Measurements from ENCODE around the gene ACYP2.
"Not testable (repeated sequence)": the region's sequence is repeated elsewhere in the genome, so short reads cannot be mapped to it uniquely, and the experiment has no call there.

Gene ACYP2

GRCh38 chr2:54274781-54275242 is 159.4 kb downstream of the ACYP2 start:
- DNase-seq = no peak

- DNase-seq = no peak
Observed at GRCh38 chr2:54275541-54275940, 160.1 kb downstream of the ACYP2 start.

GRCh38 chr2:54279385-54279784 is 164.0 kb downstream of the ACYP2 start:
- no peak for DNase-seq

GRCh38 chr2:54284826-54285225 is 169.4 kb downstream of the ACYP2 start:
- no peak for DNase-seq

GRCh38 chr2:54285451-54285850 is 170.0 kb downstream of the ACYP2 start:
- no peak for DNase-seq

- no peak for DNase-seq
Observed at GRCh38 chr2:54287532-54287931, 172.1 kb downstream of the ACYP2 start.

- DNase-seq = no peak
Observed at GRCh38 chr2:54289917-54290316, 174.5 kb downstream of the ACYP2 start.

- no peak for DNase-seq
Observed at GRCh38 chr2:54290356-54291025, 175.1 kb downstream of the ACYP2 start.

- DNase-seq = not testable (repeated sequence)
Observed at GRCh38 chr2:54294665-54295064, 179.2 kb downstream of the ACYP2 start.

GRCh38 chr2:54295911-54296310 is 180.5 kb downstream of the ACYP2 start:
- DNase-seq = no peak

GRCh38 chr2:54298514-54298913 is 183.1 kb downstream of the ACYP2 start:
- no peak for DNase-seq

GRCh38 chr2:54303631-54304030 is 188.2 kb downstream of the ACYP2 start:
- no peak for DNase-seq

- no peak for DNase-seq
Observed at GRCh38 chr2:54306556-54306955, 191.1 kb downstream of the ACYP2 start.

- no peak for DNase-seq
Observed at GRCh38 chr2:54308186-54308585, 192.8 kb downstream of the ACYP2 start.

- no peak for DNase-seq
Observed at GRCh38 chr2:54308782-54309181, 193.4 kb downstream of the ACYP2 start.

GRCh38 chr2:54310311-54310710 is 194.9 kb downstream of the ACYP2 start:
- DNase-seq = no peak

GRCh38 chr2:54310961-54311360 is 195.5 kb downstream of the ACYP2 start:
- DNase-seq = no peak

- no peak for DNase-seq
Observed at GRCh38 chr2:54313147-54313546, 197.7 kb downstream of the ACYP2 start.

GRCh38 chr2:54317973-54318372 is 202.6 kb downstream of the ACYP2 start:
- DNase-seq = no peak

- no peak for DNase-seq
Observed at GRCh38 chr2:54318821-54319220, 203.4 kb downstream of the ACYP2 start.

GRCh38 chr2:54321047-54321446 is 205.6 kb downstream of the ACYP2 start:
- no peak for DNase-seq

GRCh38 chr2:54324517-54324916 is 209.1 kb downstream of the ACYP2 start:
- DNase-seq = not testable (repeated sequence)

- no peak for DNase-seq
Observed at GRCh38 chr2:54325148-54325547, 209.7 kb downstream of the ACYP2 start.

GRCh38 chr2:54329482-54330161 is 214.2 kb downstream of the ACYP2 start:
- DNase-seq = no peak

Data from activated CD4-positive, alpha-beta T cell treated with anti-CD3 and anti-CD28 coated beads, Interleukin-2, amount 50 U/mL, for 4 hours (primary cell).